Astrocyte of the cerebellum (primary cell): ENCODE measurements around the gene CD163L1.

Experiments
- DNase-seq: peaks from one replicate; pipeline ENCODE4 v3.0.0-alpha.2; 2011; ENCODE audit warnings: low read depth
- H3K4me3 ChIP-seq: 2 replicates; pipeline ENCODE4 v1.5.1; 2011; ENCODE audit warnings: mild to moderate bottlenecking, low read depth, low read length, moderate library complexity
- CTCF ChIP-seq: IDR thresholded peaks from 2 replicates; pipeline ENCODE4 v1.5.1; 2012; ENCODE audit warnings: low read length, low read depth, moderate library complexity, mild to moderate bottlenecking; ENCODE audit errors: missing control alignments
- in situ Hi-C: cut with HindIII; loops from 2 replicates; pipeline ENCODE4 v1.10.0; 2017; ENCODE audit warnings: low sequenced_read_pairs

Gene CD163L1

GRCh38 chr12:7383157-7383556 lies 60.8 kb downstream of the CD163L1 start:
- H3K4me3 ChIP-seq, result no peak overlapping the region
- DNase-seq, result no peak
- in situ Hi-C loops, result no loop called here
- TF ChIP-seq CTCF, result no peak

GRCh38 chr12:7376196-7376595 lies 67.8 kb downstream of the CD163L1 start:
- in situ Hi-C loops, result no loop called here
- DNase-seq, result no peak
- no peak overlapping the region for H3K4me3 ChIP-seq
- no peak for TF ChIP-seq CTCF

- in situ Hi-C loops, result no loop called here
- no peak for TF ChIP-seq CTCF
- DNase-seq, result no peak
- no peak overlapping the region for H3K4me3 ChIP-seq
Observed at GRCh38 chr12:7375145-7375543, 68.8 kb downstream of the CD163L1 start.

- no peak for DNase-seq
- no peak overlapping the region for H3K4me3 ChIP-seq
- peak; percentile 38 for TF ChIP-seq CTCF
- in situ Hi-C loops, result no loop called here
Observed at GRCh38 chr12:7374423-7375144, 69.4 kb downstream of the CD163L1 start.

- no peak overlapping the region for H3K4me3 ChIP-seq
- DNase-seq, result no peak
- TF ChIP-seq CTCF, result no peak
- in situ Hi-C loops, result no loop called here
Observed at GRCh38 chr12:7373226-7373625, 70.7 kb downstream of the CD163L1 start.

GRCh38 chr12:7369274-7369729 lies 74.7 kb downstream of the CD163L1 start:
- no peak for DNase-seq
- H3K4me3 ChIP-seq, result no peak overlapping the region
- in situ Hi-C loops, result no loop called here
- no peak for TF ChIP-seq CTCF

- in situ Hi-C loops, result no loop called here
- TF ChIP-seq CTCF, result no peak
- DNase-seq, result no peak
- no peak overlapping the region for H3K4me3 ChIP-seq
Observed at GRCh38 chr12:7362734-7363133, 81.2 kb downstream of the CD163L1 start.
